K562 (cell line): ENCODE measurements around the gene TMEM59. TPM values are rescaled to one million over a fixed set of nuclear protein-coding genes. Genes with fewer than 3 reads are reported as not detected.

ENCODE experiments used
- ATAC-seq: fragments of 200-7000 bp; cut with Tn5 transposase; 3 replicates; pipeline ENCODE4 v1.9.1; 2020; ENCODE audit warnings: moderate library complexity
- BruUV-seq: library from RNA; stranded (reverse); fragments of 400-500 nt; replicated peaks from 2 replicates; lab custom pipeline; 2021; lab: Mats Ljungman, UMichigan
- CTCF ChIA-PET: fragments of 300-600 bp; formaldehyde crosslinking; extraction: SDS; loops from one replicate; lab custom pipeline; 2021; ENCODE audit warnings: low intra/inter-chr PET ratio; lab: Yijun Ruan, JAX
- POLR2A ChIA-PET: fragments of 300-600, 350-650 bp; sonication (Branson Sonifier 250); formaldehyde crosslinking; extraction: SDS; loops from one replicate; lab custom pipeline; 2021; ENCODE audit warnings: antibody characterized with exemption, inconsistent platforms; lab: Yijun Ruan, JAX
- DNase-seq, 4 experiments: peaks; one replicate each; pipeline versions ENCODE4 v3.0.0 to v3.0.0-alpha.2; 2011 to 2018; ENCODE audit warnings: low spot score in 3 of 4, mixed read lengths in 3 of 4; ENCODE audit errors: extremely low read depth in 1 of 4
- FAIRE-seq: peaks from 2 replicates; lab custom pipeline; 2011; peaks lifted over from hg19 to GRCh38; lab: Jason Lieb, UNC
- H2AFZ ChIP-seq: 2 replicates; pipeline ENCODE4 v1.6.0; 2011; ENCODE audit warnings: low read depth, low read length, control low read depth, inconsistent platforms
- H3K27ac ChIP-seq: fragments of 200-600 bp; 3 replicates; pipeline ENCODE4 v1.8.0; 2011; ENCODE audit warnings: low read depth, mild to moderate bottlenecking, control low read depth, inconsistent platforms, low read length, moderate library complexity, mixed read lengths; ENCODE audit errors: extremely low read depth
- H3K27me3 ChIP-seq, 2 experiments: fragments of 300-600 bp in 1 of 2; 2 replicates in 1 of 2; 3 replicates in 1 of 2; pipeline versions ENCODE4 v1.6.0 to v1.8.0; 2011; ENCODE audit warnings: inconsistent platforms in 2 of 2, low read length in 2 of 2, mild to moderate bottlenecking in 1 of 2, mixed read lengths in 1 of 2, moderate library complexity in 1 of 2; ENCODE audit not compliant: control insufficient read depth in 2 of 2, insufficient read depth in 2 of 2
- H3K36me3 ChIP-seq: fragments of 300-600 bp; 3 replicates; pipeline ENCODE4 v1.8.0; 2011; ENCODE audit warnings: mild to moderate bottlenecking, low read length, inconsistent platforms; ENCODE audit not compliant: control insufficient read depth, insufficient read depth
- H3K4me1 ChIP-seq, 2 experiments: fragments of 200-600 bp in 1 of 2; replicated peaks in 1 of 2; 2 replicates in 1 of 2; 3 replicates in 1 of 2; pipeline versions ENCODE4 v1.5.1 to v1.8.0; 2011; ENCODE audit warnings: inconsistent platforms in 2 of 2, low read length in 2 of 2, mild to moderate bottlenecking in 1 of 2, mixed read lengths in 1 of 2, moderate library complexity in 1 of 2; ENCODE audit not compliant: control insufficient read depth in 2 of 2, insufficient read depth in 2 of 2
- H3K4me2 ChIP-seq: 2 replicates; pipeline ENCODE4 v1.6.1; 2011; ENCODE audit warnings: low read length, control low read depth, inconsistent platforms, mixed read lengths; ENCODE audit not compliant: insufficient read depth
- H3K4me3 ChIP-seq: fragments of 200-600 bp; sonication (generic), shearing (Covaris generic); 2 replicates; pipeline ENCODE4 v1.5.1; 2016; ENCODE audit warnings: control low read depth, inconsistent platforms
- H3K79me2 ChIP-seq: fragments of 200-600 bp; 3 replicates; pipeline ENCODE4 v1.8.0; 2011; ENCODE audit warnings: low read length, inconsistent platforms; ENCODE audit not compliant: control insufficient read depth, insufficient read depth
- H3K9ac ChIP-seq, 2 experiments: 2 replicates each; pipeline versions ENCODE4 v1.6.0 to v1.6.1; 2011; ENCODE audit warnings: low read depth in 2 of 2, low read length in 2 of 2, control low read depth in 1 of 2, inconsistent platforms in 1 of 2, mild to moderate bottlenecking in 1 of 2, mixed read lengths in 1 of 2; ENCODE audit not compliant: insufficient read depth in 1 of 2
- H3K9me1 ChIP-seq: one replicate; pipeline ENCODE4 v1.6.0; 2011; ENCODE audit warnings: inconsistent platforms, mild to moderate bottlenecking, low read length, moderate library complexity; ENCODE audit not compliant: control insufficient read depth, insufficient read depth
- H3K9me3 ChIP-seq: replicated peaks from 2 replicates; pipeline ENCODE4 v1.5.1; 2011; ENCODE audit warnings: low read depth, low read length, inconsistent platforms; ENCODE audit not compliant: control insufficient read depth, insufficient read depth
- H4K20me1 ChIP-seq: replicated peaks from 2 replicates; pipeline ENCODE4 v1.6.1; 2011; ENCODE audit warnings: low read length, inconsistent platforms, mixed read lengths; ENCODE audit not compliant: control insufficient read depth, insufficient read depth
- BHLHE40 ChIP-seq: IDR thresholded peaks from 2 replicates; pipeline ENCODE4 v1.6.1; 2011; ENCODE audit warnings: low read length, improper control_type of control experiment
- FOXK2 ChIP-seq, 2 experiments: fragments of 450-650 bp; IDR thresholded peaks in 1 of 2; conservative IDR thresholded peaks in 1 of 2; 2 replicates each; pipeline ENCODE4 v1.6.1; 2016; ENCODE audit warnings: low read depth in 2 of 2, mild to moderate bottlenecking in 1 of 2
- JUN ChIP-seq, 2 experiments: sonication (generic) in 1 of 2; formaldehyde crosslinking in 1 of 2; IDR thresholded peaks; 2 replicates each; pipeline versions ENCODE4 v1.6.1 to v1.8.0; 2012 to 2022; ENCODE audit warnings: borderline replicate concordance in 2 of 2, mild to moderate bottlenecking in 2 of 2, improper control_type of control experiment in 1 of 2, low read depth in 1 of 2, low read length in 1 of 2, missing genetic modification reagents in 1 of 2
- NFXL1 ChIP-seq: fragments of 450-650 bp; formaldehyde crosslinking; IDR thresholded peaks from 2 replicates; pipeline ENCODE4 v1.4.0; 2021; ENCODE audit warnings: mild to moderate bottlenecking
- STAG1 ChIP-seq: sonication (generic); formaldehyde crosslinking; IDR thresholded peaks from 2 replicates; pipeline ENCODE4 v1.5.0; 2020; ENCODE audit warnings: missing genetic modification reagents, borderline replicate concordance
- ZNF583 ChIP-seq: fragments of 250-450 bp; sonication (Bioruptor Pico); IDR thresholded peaks from 2 replicates; pipeline ENCODE4 v1.4.0; 2020
- WGBS: fragments of 100-300 bp; shearing (Covaris generic); methylation state at CpG from one replicate; pipeline ENCODE4 v1.1.6; 2016; ENCODE audit warnings: low coverage, mixed read lengths; ENCODE audit not compliant: insufficient coverage; ENCODE audit errors: missing lambda C conversion rate; 5-methylcytosine and 5-hydroxymethylcytosine counted together
- in situ Hi-C: fragments of 300-500 bp; cut with MboI; formaldehyde crosslinking; loops from 4 replicates; pipeline ENCODE4 v1.15.0; 2018; ENCODE audit warnings: inconsistent platforms, mixed read lengths
- intact Hi-C: fragments of 100-400 bp; cut with micrococcal nuclease; formaldehyde crosslinking; loops from 2 replicates; pipeline ENCODE4 v1.14.2; 2022
- polyA plus RNA-seq, 8 experiments: library from polyadenylated mRNA; depleted of rRNA in 4 of 8; stranded (reverse) in 5 of 8; unstranded in 3 of 8; fragments of >200 nt; fragmentation: Nextera tagmentation in 2 of 8; fragmentation: Illumina TruSeq in 1 of 8; extraction: Ambion mirVana in 2 of 8; extraction: Trizol in 1 of 8; gene quantifications; 2 replicates each; pipeline versions ENCODE4 v1.2.1 to v1.2.3, GENCODE V29; 2011 to 2014; ENCODE audit warnings: inconsistent platforms in 1 of 8, missing spikeins in 1 of 8
- total RNA-seq, 7 experiments: library from RNA; depleted of rRNA in 6 of 7; stranded (reverse); fragments of >200 nt in 6 of 7; fragmentation: Illumina TruSeq in 2 of 7; extraction: Trizol in 2 of 7; gene quantifications; 2 replicates each; pipeline versions ENCODE4 v1.2.1 to v1.2.3, GENCODE V29; 2011 to 2021; ENCODE audit warnings: low replicate concordance in 1 of 7
- TF ChIP-seq, protein P1 (sequence below): IDR thresholded peaks from 2 replicates; pipeline ENCODE4 v1.6.1; 2011; ENCODE audit warnings: borderline replicate concordance, low read depth, mild to moderate bottlenecking, moderate library complexity, low read length; ENCODE audit not compliant: insufficient read depth, poor library complexity, severe bottlenecking
- TF ChIP-seq, protein P2 (sequence below), 2 experiments: fragments of 450-650 bp; IDR thresholded peaks; 2 replicates each; pipeline ENCODE4 v1.6.1; 2018; ENCODE audit warnings: mild to moderate bottlenecking in 2 of 2, low read depth in 1 of 2; ENCODE audit not compliant: partially characterized antibody in 2 of 2
- TF ChIP-seq, protein P3 (sequence below), 2 experiments: fragments of 250-450 bp in 1 of 2; fragments of 450-650 bp in 1 of 2; sonication (Bioruptor Pico) in 1 of 2; IDR thresholded peaks; 2 replicates each; pipeline versions ENCODE4 v1.6.1 to v1.8.0; 2016 to 2021; ENCODE audit warnings: mild to moderate bottlenecking in 2 of 2, moderate library complexity in 2 of 2, missing compliant biosample characterization in 1 of 2, missing genetic modification characterization in 1 of 2

Gene TMEM59
- total and polyA plus RNA-seq, 9 of the 15 experiments (the other 6 are each of a cell fraction or from before 2014, with no cell fraction given) = 93.1 to 316 (median 151) TPM

DNA sequence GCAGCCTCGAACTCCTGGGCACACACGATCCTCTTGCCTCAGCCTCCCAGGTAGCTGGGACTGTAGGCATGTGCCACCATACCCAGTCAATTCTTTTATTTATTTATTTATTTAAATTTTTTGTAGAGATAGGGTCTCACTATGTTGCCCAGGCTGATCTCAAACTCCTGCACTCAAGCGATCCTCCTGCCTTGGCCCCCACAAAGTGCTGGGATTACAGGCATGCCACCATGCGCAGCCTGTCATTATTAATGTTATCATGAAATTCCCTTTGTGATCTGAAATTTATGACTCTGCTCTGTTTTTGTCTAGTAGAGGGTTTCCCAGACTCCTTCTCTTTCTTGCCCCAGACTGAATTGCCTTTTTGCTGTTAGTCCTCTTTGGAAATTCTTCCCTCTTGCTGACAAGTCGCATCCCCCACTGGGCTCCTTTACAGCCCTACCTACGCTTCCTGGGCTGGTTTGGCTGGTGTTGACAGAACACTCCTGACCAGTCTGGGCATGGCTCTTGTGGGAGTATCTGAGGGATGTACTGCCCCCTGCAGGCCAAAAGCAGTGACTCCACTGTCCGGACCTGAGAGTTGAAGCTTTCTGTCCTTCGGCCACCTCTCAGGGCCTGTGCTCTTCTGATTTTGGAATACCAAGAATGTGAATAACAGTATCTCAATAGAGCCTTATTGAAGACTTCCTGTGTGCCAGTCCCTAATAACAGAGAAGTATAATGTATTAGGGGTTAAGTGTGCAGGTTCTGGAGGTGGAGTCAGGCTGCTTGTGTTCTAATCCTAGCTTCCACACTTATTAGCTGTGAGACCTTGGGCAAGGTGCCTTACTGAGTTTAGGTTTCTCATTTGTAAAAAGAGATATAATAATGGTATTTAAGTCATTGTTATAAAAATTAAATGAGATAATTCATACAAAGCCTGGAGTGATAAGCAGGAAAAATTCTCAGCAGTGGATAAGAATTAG is 28.6 kb upstream of the TMEM59 start:
- H3K27ac ChIP-seq = no peak overlapping the region
- no peak overlapping the region for H2AFZ ChIP-seq
- POLR2A ChIA-PET = interaction anchor here (0.7 to 1.3 kb wide), 4 partner anchors 12 to 64 kb away, joined by 3 to 7 read pairs (median 3); partner anchors contain the start of genes TCEANC2 and TMEM59
- H3K4me3 ChIP-seq = no peak overlapping the region
- DNase-seq = peak; percentile 79 to 89 (median 83)
- H3K27me3 ChIP-seq = no peaks in the 10 kb centered on the region
- intact Hi-C loops = loop anchor here (5.0 kb wide), 1 partner anchor 219 kb away; no protein-coding TSS in a partner anchor
- no TSS peak for BruUV-seq
- in situ Hi-C loops = loop anchor here (10.0 kb wide), 1 partner anchor 217 kb away; no protein-coding TSS in a partner anchor
- H3K9me3 ChIP-seq = no peaks in the 10 kb centered on the region
- peaks cover 0 to 6% of the 10 kb centered on the region in 2 experiments; a peak in 2 of 5 replicates for H3K4me1 ChIP-seq
- 27% methylated on average over 8 of the region's 8 CpGs for WGBS
- H4K20me1 ChIP-seq = no peaks in the 10 kb centered on the region
- H3K36me3 ChIP-seq = no peaks in the 10 kb centered on the region
- ATAC-seq = peak; percentile 100
- no peaks in the 10 kb centered on the region for H3K79me2 ChIP-seq
- CTCF ChIA-PET = interaction anchor here (0.7 to 1.3 kb wide), 2 partner anchors 12 to 221 kb away, joined by 4 to 7 read pairs; no protein-coding TSS in a partner anchor
- no peak overlapping the region for H3K9ac ChIP-seq
- H3K9me1 ChIP-seq = no peaks in the 10 kb centered on the region
- no peak overlapping the region for H3K4me2 ChIP-seq
- peak; percentile 97 for FAIRE-seq
- no peak for TF ChIP-seq NFXL1
- peak; percentile 27; the same call in 1 of the 2 replicates for TF ChIP-seq STAG1
- 0 out of 2 replicates have a peak, but pooled peaks have one; percentile 26 for TF ChIP-seq JUN (IDR thresholded peaks at IDR 0.05; ENCODE audit: borderline replicate concordance, low read depth, low read length)
- no peak for TF ChIP-seq JUN (CRISPR knock-in tag; IDR thresholded peaks at IDR 0.05; ENCODE audit: borderline replicate concordance)
- 0 out of 2 replicates have a peak, but pooled peaks have one; percentile 26 for TF ChIP-seq BHLHE40
- TF ChIP-seq, protein P1, sequence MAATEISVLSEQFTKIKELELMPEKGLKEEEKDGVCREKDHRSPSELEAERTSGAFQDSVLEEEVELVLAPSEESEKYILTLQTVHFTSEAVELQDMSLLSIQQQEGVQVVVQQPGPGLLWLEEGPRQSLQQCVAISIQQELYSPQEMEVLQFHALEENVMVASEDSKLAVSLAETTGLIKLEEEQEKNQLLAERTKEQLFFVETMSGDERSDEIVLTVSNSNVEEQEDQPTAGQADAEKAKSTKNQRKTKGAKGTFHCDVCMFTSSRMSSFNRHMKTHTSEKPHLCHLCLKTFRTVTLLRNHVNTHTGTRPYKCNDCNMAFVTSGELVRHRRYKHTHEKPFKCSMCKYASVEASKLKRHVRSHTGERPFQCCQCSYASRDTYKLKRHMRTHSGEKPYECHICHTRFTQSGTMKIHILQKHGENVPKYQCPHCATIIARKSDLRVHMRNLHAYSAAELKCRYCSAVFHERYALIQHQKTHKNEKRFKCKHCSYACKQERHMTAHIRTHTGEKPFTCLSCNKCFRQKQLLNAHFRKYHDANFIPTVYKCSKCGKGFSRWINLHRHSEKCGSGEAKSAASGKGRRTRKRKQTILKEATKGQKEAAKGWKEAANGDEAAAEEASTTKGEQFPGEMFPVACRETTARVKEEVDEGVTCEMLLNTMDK = peak; percentile 65
- TF ChIP-seq FOXK2 (conservative IDR thresholded peaks at IDR 0.05 in 1 of 2, IDR thresholded peaks at IDR 0.05 in 1 of 2; ENCODE audit: low read depth in 2 of 2) = peak; percentile 61 to 78; a peak in 3 of 4 replicates
- TF ChIP-seq, protein P2, sequence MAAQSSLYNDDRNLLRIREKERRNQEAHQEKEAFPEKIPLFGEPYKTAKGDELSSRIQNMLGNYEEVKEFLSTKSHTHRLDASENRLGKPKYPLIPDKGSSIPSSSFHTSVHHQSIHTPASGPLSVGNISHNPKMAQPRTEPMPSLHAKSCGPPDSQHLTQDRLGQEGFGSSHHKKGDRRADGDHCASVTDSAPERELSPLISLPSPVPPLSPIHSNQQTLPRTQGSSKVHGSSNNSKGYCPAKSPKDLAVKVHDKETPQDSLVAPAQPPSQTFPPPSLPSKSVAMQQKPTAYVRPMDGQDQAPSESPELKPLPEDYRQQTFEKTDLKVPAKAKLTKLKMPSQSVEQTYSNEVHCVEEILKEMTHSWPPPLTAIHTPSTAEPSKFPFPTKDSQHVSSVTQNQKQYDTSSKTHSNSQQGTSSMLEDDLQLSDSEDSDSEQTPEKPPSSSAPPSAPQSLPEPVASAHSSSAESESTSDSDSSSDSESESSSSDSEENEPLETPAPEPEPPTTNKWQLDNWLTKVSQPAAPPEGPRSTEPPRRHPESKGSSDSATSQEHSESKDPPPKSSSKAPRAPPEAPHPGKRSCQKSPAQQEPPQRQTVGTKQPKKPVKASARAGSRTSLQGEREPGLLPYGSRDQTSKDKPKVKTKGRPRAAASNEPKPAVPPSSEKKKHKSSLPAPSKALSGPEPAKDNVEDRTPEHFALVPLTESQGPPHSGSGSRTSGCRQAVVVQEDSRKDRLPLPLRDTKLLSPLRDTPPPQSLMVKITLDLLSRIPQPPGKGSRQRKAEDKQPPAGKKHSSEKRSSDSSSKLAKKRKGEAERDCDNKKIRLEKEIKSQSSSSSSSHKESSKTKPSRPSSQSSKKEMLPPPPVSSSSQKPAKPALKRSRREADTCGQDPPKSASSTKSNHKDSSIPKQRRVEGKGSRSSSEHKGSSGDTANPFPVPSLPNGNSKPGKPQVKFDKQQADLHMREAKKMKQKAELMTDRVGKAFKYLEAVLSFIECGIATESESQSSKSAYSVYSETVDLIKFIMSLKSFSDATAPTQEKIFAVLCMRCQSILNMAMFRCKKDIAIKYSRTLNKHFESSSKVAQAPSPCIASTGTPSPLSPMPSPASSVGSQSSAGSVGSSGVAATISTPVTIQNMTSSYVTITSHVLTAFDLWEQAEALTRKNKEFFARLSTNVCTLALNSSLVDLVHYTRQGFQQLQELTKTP (IDR thresholded peaks at IDR 0.05; ENCODE audit: low read depth in 1 of 2, partially characterized antibody in 2 of 2) = no peak
- TF ChIP-seq, protein P3, sequence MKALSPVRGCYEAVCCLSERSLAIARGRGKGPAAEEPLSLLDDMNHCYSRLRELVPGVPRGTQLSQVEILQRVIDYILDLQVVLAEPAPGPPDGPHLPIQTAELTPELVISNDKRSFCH (CRISPR knock-in tag; IDR thresholded peaks at IDR 0.05) = no peak
- TF ChIP-seq, protein P3 (tag; IDR thresholded peaks at IDR 0.05) = 0 out of 2 replicates have a peak, but pooled peaks have one; percentile 32
- no peak for TF ChIP-seq ZNF583 (CRISPR knock-in tag)
